Measurements from ENCODE around the gene KCNA3. TPM values are rescaled to one million over a fixed set of nuclear protein-coding genes. Genes with fewer than 3 reads are reported as not detected.

Gene KCNA3
- total RNA-seq, 1 donor from 2014 or later, result 8.9 TPM

DNA sequence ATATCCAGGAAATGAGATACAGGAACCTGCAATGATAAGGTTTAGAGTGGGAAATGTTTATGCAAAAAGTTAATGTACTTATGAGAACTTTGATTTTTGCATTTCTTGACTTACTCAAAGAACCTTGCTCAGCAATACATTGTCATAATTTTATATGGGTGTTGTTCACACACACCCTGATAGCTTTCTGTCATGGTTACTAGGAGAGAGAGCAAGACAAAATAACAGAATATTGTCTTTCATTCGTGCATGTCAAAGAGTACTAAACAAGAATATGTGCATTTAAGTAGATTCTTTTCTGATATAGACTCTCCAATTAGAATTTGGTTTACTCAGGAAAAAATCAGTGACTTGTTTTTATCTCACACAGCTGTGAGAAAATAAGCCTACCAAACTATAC is 27.5 kb upstream of the KCNA3 start:
- DNase-seq, result no peak
- H3K27ac ChIP-seq, result no peak overlapping the region
- TF ChIP-seq, protein P1, sequence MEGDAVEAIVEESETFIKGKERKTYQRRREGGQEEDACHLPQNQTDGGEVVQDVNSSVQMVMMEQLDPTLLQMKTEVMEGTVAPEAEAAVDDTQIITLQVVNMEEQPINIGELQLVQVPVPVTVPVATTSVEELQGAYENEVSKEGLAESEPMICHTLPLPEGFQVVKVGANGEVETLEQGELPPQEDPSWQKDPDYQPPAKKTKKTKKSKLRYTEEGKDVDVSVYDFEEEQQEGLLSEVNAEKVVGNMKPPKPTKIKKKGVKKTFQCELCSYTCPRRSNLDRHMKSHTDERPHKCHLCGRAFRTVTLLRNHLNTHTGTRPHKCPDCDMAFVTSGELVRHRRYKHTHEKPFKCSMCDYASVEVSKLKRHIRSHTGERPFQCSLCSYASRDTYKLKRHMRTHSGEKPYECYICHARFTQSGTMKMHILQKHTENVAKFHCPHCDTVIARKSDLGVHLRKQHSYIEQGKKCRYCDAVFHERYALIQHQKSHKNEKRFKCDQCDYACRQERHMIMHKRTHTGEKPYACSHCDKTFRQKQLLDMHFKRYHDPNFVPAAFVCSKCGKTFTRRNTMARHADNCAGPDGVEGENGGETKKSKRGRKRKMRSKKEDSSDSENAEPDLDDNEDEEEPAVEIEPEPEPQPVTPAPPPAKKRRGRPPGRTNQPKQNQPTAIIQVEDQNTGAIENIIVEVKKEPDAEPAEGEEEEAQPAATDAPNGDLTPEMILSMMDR (IDR thresholded peaks at IDR 0.05), result no peak
- intact Hi-C loops (cut with DNase I), result no loop called here
- ATAC-seq, result no peak
- no peaks in the 10 kb centered on the region for H3K27me3 ChIP-seq
- H3K4me1 ChIP-seq, result no peaks in the 10 kb centered on the region
- H3K36me3 ChIP-seq, result no peaks in the 10 kb centered on the region
- no peaks in the 10 kb centered on the region for H3K9me3 ChIP-seq
- no peak overlapping the region for H3K4me3 ChIP-seq

DNA sequence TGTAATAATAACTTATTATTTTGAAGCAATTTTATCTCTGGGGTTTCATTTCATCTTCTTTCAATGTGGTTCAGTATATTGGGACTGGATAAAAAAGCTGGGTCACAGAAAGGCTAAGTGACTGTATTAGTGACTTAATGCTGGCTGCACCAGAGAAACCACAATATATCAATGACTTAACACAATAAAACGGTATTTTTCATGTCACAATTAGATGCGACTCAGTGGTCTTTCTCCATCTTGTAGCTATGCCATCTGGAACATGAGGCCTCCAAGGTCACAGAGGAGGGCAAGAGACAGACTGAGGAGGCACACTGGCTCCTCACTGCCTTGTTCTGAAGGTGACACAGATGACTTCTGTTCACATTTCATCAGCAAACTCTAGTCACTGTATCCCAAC is 26.0 kb upstream of the KCNA3 start:
- Histone ChIP-seq H3K4me3 (no peak overlapping the region), H3K4me1 (no peaks in the 10 kb centered on the region), H3K36me3 (no peaks in the 10 kb centered on the region), H3K9me3 (no peaks in the 10 kb centered on the region), H3K27ac (no peak overlapping the region), H3K27me3 (no peaks in the 10 kb centered on the region)
- intact Hi-C loops (cut with DNase I), result no loop called here
- no peak for DNase-seq
- no peak for ATAC-seq
- TF ChIP-seq, protein P1 (IDR thresholded peaks at IDR 0.05), result no peak

DNA sequence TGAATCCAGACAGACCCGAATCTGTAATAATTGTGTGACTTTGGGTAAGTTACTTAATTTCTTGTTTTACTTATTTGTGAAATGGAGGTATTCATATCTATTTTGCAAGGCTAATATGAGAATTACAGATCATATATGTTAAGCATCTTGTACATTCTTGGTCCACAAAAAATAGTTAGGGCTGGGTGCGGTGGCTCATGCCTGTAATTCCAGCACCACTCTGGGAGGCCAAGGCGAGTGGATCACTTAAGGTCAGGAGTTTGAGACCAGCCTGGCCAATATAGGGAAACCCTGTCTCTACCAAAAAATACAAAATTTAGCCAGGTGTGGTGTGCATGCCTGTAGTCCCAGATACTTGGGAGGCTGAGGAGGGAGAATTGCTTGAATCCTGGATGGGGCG is 22.9 kb upstream of the KCNA3 start:
- Histone ChIP-seq H3K4me3 (no peak overlapping the region), H3K27me3 (no peaks in the 10 kb centered on the region), H3K36me3 (no peaks in the 10 kb centered on the region), H3K27ac (no peak overlapping the region), H3K9me3 (no peaks in the 10 kb centered on the region), H3K4me1 (no peaks in the 10 kb centered on the region)
- intact Hi-C loops (cut with DNase I), result no loop called here
- DNase-seq (no peak), ATAC-seq (no peak)
- TF ChIP-seq, protein P1 (IDR thresholded peaks at IDR 0.05), result no peak

DNA sequence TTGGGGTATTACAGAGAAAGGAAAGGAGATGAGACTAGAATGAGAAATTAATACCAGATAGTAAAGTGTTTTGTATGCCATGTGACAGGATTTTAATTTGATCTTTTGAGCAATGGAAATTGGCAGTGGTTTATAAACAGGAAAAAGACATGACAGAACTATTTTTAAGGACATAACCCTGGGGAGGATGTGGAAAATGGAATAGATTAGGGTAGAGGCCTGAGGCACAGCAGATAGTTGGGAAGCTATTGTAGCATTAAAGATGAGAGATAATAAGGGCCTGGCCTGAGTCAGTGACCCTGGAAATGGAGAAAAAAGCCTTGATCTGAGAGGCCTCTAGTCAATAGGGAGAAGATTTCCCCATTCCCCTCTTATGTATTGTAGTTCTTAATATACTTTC is 22.1 kb upstream of the KCNA3 start:
- TF ChIP-seq, protein P1 (IDR thresholded peaks at IDR 0.05), result no peak
- no peak overlapping the region for H3K4me3 ChIP-seq
- no peaks in the 10 kb centered on the region for H3K27me3 ChIP-seq
- no peaks in the 10 kb centered on the region for H3K9me3 ChIP-seq
- intact Hi-C loops (cut with DNase I), result no loop called here
- no peaks in the 10 kb centered on the region for H3K4me1 ChIP-seq
- ATAC-seq (no peak), DNase-seq (no peak)
- no peak overlapping the region for H3K27ac ChIP-seq
- no peaks in the 10 kb centered on the region for H3K36me3 ChIP-seq

DNA sequence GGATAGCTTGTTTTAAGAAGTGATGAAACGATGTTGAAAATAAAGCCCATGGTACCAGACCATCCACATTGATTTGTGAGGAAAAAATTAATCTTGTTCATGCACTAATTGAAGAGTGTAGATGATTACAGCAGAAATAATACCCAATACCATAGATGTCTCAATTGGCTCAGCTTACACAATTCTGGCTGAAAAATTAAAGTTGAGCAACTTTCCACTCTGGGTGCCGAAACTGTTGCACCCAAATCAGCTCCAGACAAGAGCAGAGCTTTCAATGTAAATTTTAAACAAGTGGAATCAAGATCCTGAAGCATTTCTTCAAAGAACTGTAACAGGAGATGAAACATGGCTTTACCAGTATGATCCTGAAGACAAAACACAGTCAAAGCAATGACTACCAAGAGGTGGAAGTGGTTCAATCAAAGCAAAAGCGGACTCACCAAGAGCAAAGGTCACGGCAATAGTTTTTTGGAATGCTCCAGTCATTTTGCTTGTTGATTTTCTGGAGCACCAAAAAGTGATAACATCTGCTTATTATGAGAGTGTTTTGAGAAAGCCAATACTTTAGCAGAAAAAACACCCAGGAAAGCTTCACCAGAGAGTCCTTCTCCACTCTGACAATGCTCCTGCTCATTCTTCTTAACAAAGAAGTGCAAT is 16.1 kb upstream of the KCNA3 start:
- H3K4me3 ChIP-seq, result no peak overlapping the region
- TF ChIP-seq, protein P1 (IDR thresholded peaks at IDR 0.05), result no peak
- no peak for DNase-seq
- H3K4me1 ChIP-seq, result no peaks in the 10 kb centered on the region
- H3K27ac ChIP-seq, result no peak overlapping the region
- H3K27me3 ChIP-seq, result no peaks in the 10 kb centered on the region
- no peak for ATAC-seq
- intact Hi-C loops (cut with DNase I), result no loop called here
- H3K36me3 ChIP-seq, result no peaks in the 10 kb centered on the region
- H3K9me3 ChIP-seq, result no peaks in the 10 kb centered on the region

DNA sequence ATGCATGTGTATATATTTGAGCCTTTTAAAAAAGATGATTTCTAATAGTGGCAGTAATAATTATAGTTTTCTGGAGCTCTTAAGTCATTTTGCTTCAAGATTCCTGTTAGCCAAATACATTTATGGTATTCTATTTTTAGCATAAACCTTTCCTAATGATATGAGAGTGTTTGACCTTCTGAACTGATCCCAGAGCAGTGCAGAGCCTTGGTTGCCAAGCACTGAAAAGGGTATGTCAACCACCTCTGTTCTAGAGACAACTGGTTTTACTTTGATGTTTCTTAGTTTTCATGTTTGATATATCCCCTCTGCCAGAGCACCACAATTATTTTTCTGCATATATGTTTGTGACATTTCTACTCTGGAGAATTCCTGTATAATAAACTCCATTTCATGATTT is 15.1 kb upstream of the KCNA3 start:
- intact Hi-C loops (cut with DNase I), result no loop called here
- no peak for DNase-seq
- no peak for ATAC-seq

More for the DNA sequence above, 15.1 kb upstream of the KCNA3 start:
- Histone ChIP-seq H3K36me3 (no peaks in the 10 kb centered on the region), H3K9me3 (no peaks in the 10 kb centered on the region), H3K4me1 (no peaks in the 10 kb centered on the region), H3K4me3 (no peak overlapping the region), H3K27ac (no peak overlapping the region), H3K27me3 (no peaks in the 10 kb centered on the region)
- TF ChIP-seq, protein P1 (IDR thresholded peaks at IDR 0.05), result no peak

All from upper lobe of right lung (tissue), 1 donor.